Activated CD4-positive, alpha-beta memory T cell treated with anti-CD3 and anti-CD28 coated beads for 36 hours (primary cell): Measurements from ENCODE around the gene LPCAT4. TPM values are rescaled to one million over a fixed set of nuclear protein-coding genes. Genes with fewer than 3 reads are reported as not detected.

Experiments
- CTCF ChIA-PET: fragments of 350-600 bp; sonication (Branson Sonifier 250); formaldehyde crosslinking; loops from one replicate; lab custom pipeline; 2021; ENCODE audit warnings: antibody characterized with exemption, inconsistent platforms; lab: Charles Lee
- POLR2A ChIA-PET: fragments of 350-600 bp; sonication (Branson Sonifier 250); formaldehyde crosslinking; loops from one replicate; lab custom pipeline; 2021; ENCODE audit warnings: antibody characterized with exemption; lab: Charles Lee
- DNase-seq: peaks from one replicate; pipeline ENCODE4 v3.0.0-alpha.2; 2020
- H3K27ac Mint-ChIP-seq: one replicate; pipeline ENCODE4 v1.8.0; 2021; ENCODE audit warnings: mixed read lengths
- H3K27me3 Mint-ChIP-seq: one replicate; pipeline ENCODE4 v1.8.0; 2021; ENCODE audit warnings: mixed read lengths
- H3K36me3 Mint-ChIP-seq: one replicate; pipeline ENCODE4 v1.8.0; 2021; ENCODE audit warnings: mixed read lengths
- H3K4me1 Mint-ChIP-seq: one replicate; pipeline ENCODE4 v1.8.0; 2021; ENCODE audit warnings: low read depth, mixed read lengths
- H3K4me3 Mint-ChIP-seq: one replicate; pipeline ENCODE4 v1.8.0; 2021; ENCODE audit warnings: mild to moderate bottlenecking, mixed read lengths
- H3K9me3 Mint-ChIP-seq: one replicate; pipeline ENCODE4 v1.8.0; 2021; ENCODE audit warnings: mixed read lengths
- intact Hi-C: fragments of 100-400 bp; cut with micrococcal nuclease; formaldehyde crosslinking; loops from one replicate; pipeline ENCODE4 v1.15.1; 2023
- microRNA-seq: library from miRNA; unstranded; fragments of <30 nt; microRNA quantifications from one replicate; pipeline ENCODE4 v1.2.0, GENCODE V29; 2022; ENCODE audit warnings: borderline number of aligned reads, borderline microRNAs expressed, borderline replicate concordance
- total RNA-seq, 2 experiments: library from RNA; stranded (reverse); gene quantifications; one replicate each; pipeline ENCODE4 v1.2.3, GENCODE V29; 2021

LPCAT4 gene
- total RNA-seq, 2 experiments from 2014 or later: 62.5 to 71.3 TPM

DNA sequence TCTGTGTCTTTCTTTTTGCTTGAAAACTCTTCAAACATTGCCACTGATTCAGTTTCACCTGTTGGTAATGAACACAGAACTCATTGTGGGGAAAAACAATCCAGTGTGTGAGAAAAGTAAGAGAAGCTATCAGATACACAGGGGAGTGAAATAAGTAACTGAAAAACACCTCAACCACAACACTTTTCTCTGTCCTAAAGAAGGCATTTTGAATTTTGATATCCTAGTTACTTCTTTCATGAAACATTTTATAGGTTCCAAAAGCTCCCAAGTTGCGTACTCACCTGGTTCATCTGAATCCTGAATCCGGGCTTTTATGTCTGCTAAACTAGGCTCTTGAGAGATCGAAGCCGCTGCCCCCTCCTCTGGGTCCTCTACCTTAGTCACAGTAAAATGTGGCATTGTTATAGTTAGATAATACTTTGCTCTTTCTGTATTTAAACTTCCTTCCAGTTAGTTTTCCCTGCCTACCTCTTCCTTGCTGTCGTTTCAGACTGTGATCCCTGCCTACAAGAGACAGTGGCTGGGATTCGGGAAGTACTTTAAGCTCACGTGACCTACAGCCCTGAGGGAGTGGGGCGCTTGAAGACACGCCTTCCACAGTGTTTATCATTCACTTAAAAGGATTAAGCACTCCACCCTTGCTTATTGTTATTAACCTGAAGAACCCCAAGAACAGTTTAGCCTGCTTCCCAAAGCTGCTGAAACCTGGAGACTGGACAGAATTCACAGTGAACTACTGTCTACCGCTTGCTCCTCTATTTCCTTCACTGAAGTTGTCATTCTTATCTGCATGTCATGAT, 48.5 kb downstream of the LPCAT4 start:
- intact Hi-C loops: loop anchor here (1.0 to 2.0 kb wide), 3 partner anchors 10 to 79 kb away; no protein-coding TSS in a partner anchor
- peaks cover 11% of the 10 kb centered on the region for H3K36me3 Mint-ChIP-seq
- POLR2A ChIA-PET: interaction anchor here (0.8 to 1.7 kb wide), 3 partner anchors 10 to 15 kb away, joined by 3 to 9 read pairs (median 3); no protein-coding TSS in a partner anchor
- DNase-seq: peak; percentile 38
- peaks cover 36% of the 10 kb centered on the region for H3K4me1 Mint-ChIP-seq
- H3K9me3 Mint-ChIP-seq: no peaks in the 10 kb centered on the region
- no peaks in the 10 kb centered on the region for H3K27me3 Mint-ChIP-seq
- peak overlapping the region; percentile 96 for H3K4me3 Mint-ChIP-seq
- peak overlapping the region; percentile 88 for H3K27ac Mint-ChIP-seq
- CTCF ChIA-PET: interaction anchor here (1.1 to 2.2 kb wide), 3 partner anchors 9 to 77 kb away, joined by 3 to 9 read pairs (median 6); no protein-coding TSS in a partner anchor

DNA sequence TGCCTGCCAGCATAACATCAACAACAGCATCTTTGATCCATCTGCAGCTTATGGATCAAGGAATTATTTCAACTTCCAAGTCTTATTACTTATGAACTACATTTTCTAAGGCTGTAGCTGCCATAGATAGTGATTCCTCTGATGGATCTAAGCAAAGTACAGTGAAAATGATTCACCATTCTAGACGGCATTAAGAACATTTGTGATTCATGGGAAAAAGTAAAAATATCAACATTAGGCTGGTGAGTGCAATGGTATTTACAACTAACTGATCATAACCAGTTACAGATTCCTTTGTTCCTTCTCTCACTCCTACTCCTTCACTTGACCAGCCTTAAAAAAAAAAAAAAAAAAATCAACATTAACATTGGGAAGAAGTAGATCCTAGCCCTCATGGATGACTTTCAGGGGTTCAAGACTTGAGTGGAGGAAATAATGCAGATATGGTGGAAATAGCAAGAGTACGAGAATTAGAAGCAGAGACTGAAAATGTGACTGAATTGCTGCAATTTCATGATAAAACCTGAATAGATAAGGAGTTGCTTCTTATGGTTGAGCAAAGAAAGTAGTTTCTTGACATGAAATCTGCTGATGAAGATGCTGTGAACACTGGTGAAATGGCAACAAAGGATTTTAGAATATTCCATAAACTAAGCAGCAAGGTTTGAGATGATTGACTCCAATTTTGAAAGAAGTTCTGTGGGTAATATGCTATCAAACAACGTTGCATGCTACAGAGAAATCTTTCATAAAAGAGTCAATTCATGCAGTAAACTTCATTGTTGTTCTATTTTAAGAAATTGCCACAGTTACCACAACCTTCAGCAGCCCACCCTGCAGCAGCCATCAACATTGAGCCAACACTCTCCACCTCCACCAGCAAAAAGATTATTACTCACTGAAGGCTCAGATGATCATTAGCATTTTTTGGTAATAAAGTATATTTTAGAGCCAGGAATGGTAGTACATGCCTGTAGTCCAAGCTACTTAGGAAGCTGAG, 52.2 kb downstream of the LPCAT4 start:
- POLR2A ChIA-PET: no interaction called here

DNA sequence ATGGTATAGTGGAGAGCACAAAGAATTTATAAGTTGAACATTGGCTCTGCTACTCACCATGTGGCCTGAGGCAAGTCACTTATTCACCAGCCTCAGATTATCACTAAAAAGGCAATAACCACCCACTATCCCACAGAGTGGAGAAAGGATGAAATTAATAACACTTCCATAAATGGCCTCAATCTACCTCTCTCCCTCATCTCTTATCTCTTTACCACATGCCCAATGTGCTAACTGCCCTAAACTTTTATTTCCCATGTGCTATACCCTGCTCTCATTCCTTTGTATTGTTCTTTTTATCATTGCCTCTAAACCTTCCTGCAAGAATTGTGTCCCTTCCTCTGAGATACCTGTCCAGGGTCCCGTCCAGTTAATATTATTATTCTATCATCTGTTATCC, 55.4 kb downstream of the LPCAT4 start:
- Mint-ChIP-seq H3K4me1 (peaks cover 33% of the 10 kb centered on the region), H3K27ac (no peak overlapping the region), H3K27me3 (no peaks in the 10 kb centered on the region), H3K36me3 (peaks cover 21% of the 10 kb centered on the region), H3K4me3 (no peak overlapping the region), H3K9me3 (no peaks in the 10 kb centered on the region)
- ChIA-PET POLR2A (no interaction called here), CTCF (no interaction called here)
- no peak for DNase-seq
- intact Hi-C loops: no loop called here

More for the DNA sequence above, 52.2 kb downstream of the LPCAT4 start:
- H3K4me3 Mint-ChIP-seq: no peak overlapping the region
- peaks cover 11% of the 10 kb centered on the region for H3K36me3 Mint-ChIP-seq
- H3K9me3 Mint-ChIP-seq: no peaks in the 10 kb centered on the region
- intact Hi-C loops: no loop called here
- DNase-seq: no peak
- CTCF ChIA-PET: no interaction called here
- no peaks in the 10 kb centered on the region for H3K27me3 Mint-ChIP-seq
- H3K27ac Mint-ChIP-seq: no peak overlapping the region
- peaks cover 38% of the 10 kb centered on the region for H3K4me1 Mint-ChIP-seq

Small RNA genes lying within 50 kb of the gene (microRNA-seq; reads per million reads assigned to microRNA genes)
- not detected for gene MIR1233-1

Other genes with a start within 250 kb of the LPCAT4 start
- 10 to 100 TPM; 44.7 to 56.7 TPM for gene KATNBL1, start 157.1 kb downstream of the LPCAT4 start, total RNA-seq
- gene EMC4, start 142.2 kb downstream of the LPCAT4 start, total RNA-seq: 100 to 1,000 TPM; 107 to 110 TPM
- 10 to 100 TPM; 18.4 to 18.5 TPM for gene SLC12A6, start 29.4 kb downstream of the LPCAT4 start, total RNA-seq
- gene NOP10, start 24.1 kb downstream of the LPCAT4 start, total RNA-seq: 100 to 1,000 TPM; 211 to 214 TPM
- not detected for gene NUTM1, start 23.9 kb downstream of the LPCAT4 start, total RNA-seq
- gene GOLGA8A, start 70.6 kb upstream of the LPCAT4 start, total RNA-seq: 10 to 100 TPM; 65.3 to 72.9 TPM
- 100 to 1,000 TPM in 1 of 2 experiments, 10 to 100 TPM in 1; 85.2 to 103 TPM for gene GOLGA8B, start 216.5 kb upstream of the LPCAT4 start, total RNA-seq